ENCODE results near the gene THRA.

Gene THRA

GRCh38 chr17:40059729-40060475 lies 2.9 kb upstream of the THRA start:
- TF ChIP-seq ARNTL (CRISPR knock-in tag; IDR thresholded peaks at IDR 0.05; ENCODE audit: borderline replicate concordance, low read depth) (no peak), ISL1 (CRISPR knock-in tag; IDR thresholded peaks at IDR 0.05) (no peak), POU6F1 (CRISPR knock-in tag; IDR thresholded peaks at IDR 0.05; ENCODE audit: borderline replicate concordance, low read depth) (no peak), PPARA (CRISPR knock-in tag; IDR thresholded peaks at IDR 0.05; ENCODE audit: borderline replicate concordance) (no peak), CSDC2 (CRISPR knock-in tag; IDR thresholded peaks at IDR 0.05) (no peak)
- ATAC-seq: no peak

- no peak for TF ChIP-seq CSRNP3 (CRISPR knock-in tag; IDR thresholded peaks at IDR 0.05)
- TF ChIP-seq BACH2 (CRISPR knock-in tag; IDR thresholded peaks at IDR 0.05; ENCODE audit: borderline replicate concordance): no peak
- no peak for TF ChIP-seq ISL1 (CRISPR knock-in tag; IDR thresholded peaks at IDR 0.05)
- no peak for TF ChIP-seq RARB (CRISPR knock-in tag; IDR thresholded peaks at IDR 0.05)
- no peak for TF ChIP-seq ESRRG (CRISPR knock-in tag; IDR thresholded peaks at IDR 0.05)
- TF ChIP-seq TCF4 (CRISPR knock-in tag; IDR thresholded peaks at IDR 0.05; ENCODE audit: borderline replicate concordance): no peak
- TF ChIP-seq TOX (CRISPR knock-in tag; IDR thresholded peaks at IDR 0.05; ENCODE audit: borderline replicate concordance): no peak
- TF ChIP-seq ZFP30 (CRISPR knock-in tag; IDR thresholded peaks at IDR 0.05): no peak
- ATAC-seq: no peak
Measured at GRCh38 chr17:40060887-40061608, 1.7 kb upstream of the THRA start.

- ATAC-seq: no peak
- no peak for TF ChIP-seq ESRRG (CRISPR knock-in tag; IDR thresholded peaks at IDR 0.05)
- no peak for TF ChIP-seq ZC3H10 (CRISPR knock-in tag; IDR thresholded peaks at IDR 0.05)
- TF ChIP-seq CSDC2 (CRISPR knock-in tag; IDR thresholded peaks at IDR 0.05): no peak
- TF ChIP-seq GLIS3 (CRISPR knock-in tag; IDR thresholded peaks at IDR 0.05): no peak
- TF ChIP-seq RARB (CRISPR knock-in tag; IDR thresholded peaks at IDR 0.05): no peak
- TF ChIP-seq POU6F1 (CRISPR knock-in tag; IDR thresholded peaks at IDR 0.05; ENCODE audit: borderline replicate concordance, low read depth): no peak
- TF ChIP-seq SNAI2 (CRISPR knock-in tag; IDR thresholded peaks at IDR 0.05): no peak
- TF ChIP-seq OSR1 (CRISPR knock-in tag; IDR thresholded peaks at IDR 0.05): no peak
- TF ChIP-seq ZNF565 (CRISPR knock-in tag; conservative IDR thresholded peaks at IDR 0.05; ENCODE audit: low read depth): no peak
- no peak for TF ChIP-seq TSHZ2 (CRISPR knock-in tag; IDR thresholded peaks at IDR 0.05)
- TF ChIP-seq ARNTL (CRISPR knock-in tag; IDR thresholded peaks at IDR 0.05; ENCODE audit: borderline replicate concordance, low read depth): no peak
- no peak for TF ChIP-seq TCF4 (CRISPR knock-in tag; IDR thresholded peaks at IDR 0.05; ENCODE audit: borderline replicate concordance)
- no peak for TF ChIP-seq ISL1 (CRISPR knock-in tag; IDR thresholded peaks at IDR 0.05)
- TF ChIP-seq CSRNP3 (CRISPR knock-in tag; IDR thresholded peaks at IDR 0.05): no peak
- TF ChIP-seq TOX (CRISPR knock-in tag; IDR thresholded peaks at IDR 0.05; ENCODE audit: borderline replicate concordance): no peak
- TF ChIP-seq ZFP3 (CRISPR knock-in tag; IDR thresholded peaks at IDR 0.05): no peak
- no peak for TF ChIP-seq BACH2 (CRISPR knock-in tag; IDR thresholded peaks at IDR 0.05; ENCODE audit: borderline replicate concordance)
Measured at GRCh38 chr17:40061609-40062038, 1.1 kb upstream of the THRA start.
